ELF-1 (cell line): Measurements from ENCODE around the gene TEDC1.
A peak's percentile ranks its signal among the peaks of the same experiment; 100 is the strongest.

Experiments
- DNase-seq: peaks from one replicate; pipeline ENCODE4 v3.0.0-alpha.2; 2016; ENCODE audit warnings: low read depth, low spot score

The TEDC1 gene

GRCh38 chr14:105473033-105473676, 17.9 kb upstream of the TEDC1 start:
- no peak for DNase-seq

- peak; percentile 94 for DNase-seq
Observed at GRCh38 chr14:105473677-105474482, 17.2 kb upstream of the TEDC1 start.

- no peak for DNase-seq
Observed at GRCh38 chr14:105474483-105475268, 16.4 kb upstream of the TEDC1 start, which contains the start of gene CRIP2. TSS of gene CRIP2 (plus strand) at chr14:105474821. CDS start at chr14:105474863, 42 bp downstream.

GRCh38 chr14:105475269-105476096, 15.6 kb upstream of the TEDC1 start:
- peak; percentile 57 for DNase-seq

GRCh38 chr14:105476097-105476830, 14.8 kb upstream of the TEDC1 start:
- peak; percentile 71 for DNase-seq

GRCh38 chr14:105476831-105477659, 14.0 kb upstream of the TEDC1 start:
- no peak for DNase-seq

- no peak for DNase-seq
Observed at GRCh38 chr14:105477660-105478397, 13.2 kb upstream of the TEDC1 start.

GRCh38 chr14:105478398-105479251, 12.4 kb upstream of the TEDC1 start:
- no peak for DNase-seq

- DNase-seq = no peak
Observed at GRCh38 chr14:105479431-105480158, 11.5 kb upstream of the TEDC1 start.

- no peak for DNase-seq
Observed at GRCh38 chr14:105480199-105480746, 10.8 kb upstream of the TEDC1 start.

- DNase-seq = peak; percentile 96
Observed at GRCh38 chr14:105480807-105481801, 9.9 kb upstream of the TEDC1 start.

- peak; percentile 93 for DNase-seq
Observed at GRCh38 chr14:105481886-105482457, 9.1 kb upstream of the TEDC1 start.

GRCh38 chr14:105482486-105483110, 8.4 kb upstream of the TEDC1 start:
- DNase-seq = no peak

- DNase-seq = no peak
Observed at GRCh38 chr14:105483300-105484068, 7.6 kb upstream of the TEDC1 start.
